ENCODE data around the gene PTTG1IP2. TPM values are rescaled to one million over a fixed set of nuclear protein-coding genes. Genes with fewer than 3 reads are reported as not detected.

PTTG1IP2 gene
- total RNA-seq, 3 donors from 2014 or later = not detected

DNA sequence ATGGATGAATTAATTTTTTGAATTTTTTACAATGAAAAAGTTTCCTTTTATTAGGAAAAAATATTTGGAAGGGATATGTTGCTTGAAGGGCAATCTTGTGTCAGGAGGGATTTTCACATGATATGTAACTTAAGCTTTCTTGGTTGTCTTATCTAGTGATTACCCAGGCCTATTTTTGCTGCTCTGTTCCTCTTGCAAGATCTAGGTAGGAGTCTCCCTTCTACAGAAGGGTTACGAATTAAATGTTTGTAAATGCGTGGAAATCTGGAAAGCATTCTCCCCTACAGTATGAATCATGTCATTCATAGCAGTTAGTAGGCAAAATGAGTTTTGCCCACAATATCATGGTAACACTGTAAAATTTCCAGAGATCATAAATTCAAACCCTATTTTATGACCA is 69.0 kb downstream of the PTTG1IP2 start:
- Histone ChIP-seq H3K36me3 (ENCODE audit: low read depth) (no peaks in the 10 kb centered on the region), H3K4me3 (no peak overlapping the region), H3K9me3 (no peaks in the 10 kb centered on the region), H3K4me1 (ENCODE audit: low read depth) (no peaks in the 10 kb centered on the region)
- intact Hi-C loops (cut with DNase I, micrococcal nuclease) = no loop called here
- ATAC-seq (no peak), DNase-seq (no peak)
- TF ChIP-seq, protein P1, sequence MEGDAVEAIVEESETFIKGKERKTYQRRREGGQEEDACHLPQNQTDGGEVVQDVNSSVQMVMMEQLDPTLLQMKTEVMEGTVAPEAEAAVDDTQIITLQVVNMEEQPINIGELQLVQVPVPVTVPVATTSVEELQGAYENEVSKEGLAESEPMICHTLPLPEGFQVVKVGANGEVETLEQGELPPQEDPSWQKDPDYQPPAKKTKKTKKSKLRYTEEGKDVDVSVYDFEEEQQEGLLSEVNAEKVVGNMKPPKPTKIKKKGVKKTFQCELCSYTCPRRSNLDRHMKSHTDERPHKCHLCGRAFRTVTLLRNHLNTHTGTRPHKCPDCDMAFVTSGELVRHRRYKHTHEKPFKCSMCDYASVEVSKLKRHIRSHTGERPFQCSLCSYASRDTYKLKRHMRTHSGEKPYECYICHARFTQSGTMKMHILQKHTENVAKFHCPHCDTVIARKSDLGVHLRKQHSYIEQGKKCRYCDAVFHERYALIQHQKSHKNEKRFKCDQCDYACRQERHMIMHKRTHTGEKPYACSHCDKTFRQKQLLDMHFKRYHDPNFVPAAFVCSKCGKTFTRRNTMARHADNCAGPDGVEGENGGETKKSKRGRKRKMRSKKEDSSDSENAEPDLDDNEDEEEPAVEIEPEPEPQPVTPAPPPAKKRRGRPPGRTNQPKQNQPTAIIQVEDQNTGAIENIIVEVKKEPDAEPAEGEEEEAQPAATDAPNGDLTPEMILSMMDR (IDR thresholded peaks at IDR 0.05) = no peak

DNA sequence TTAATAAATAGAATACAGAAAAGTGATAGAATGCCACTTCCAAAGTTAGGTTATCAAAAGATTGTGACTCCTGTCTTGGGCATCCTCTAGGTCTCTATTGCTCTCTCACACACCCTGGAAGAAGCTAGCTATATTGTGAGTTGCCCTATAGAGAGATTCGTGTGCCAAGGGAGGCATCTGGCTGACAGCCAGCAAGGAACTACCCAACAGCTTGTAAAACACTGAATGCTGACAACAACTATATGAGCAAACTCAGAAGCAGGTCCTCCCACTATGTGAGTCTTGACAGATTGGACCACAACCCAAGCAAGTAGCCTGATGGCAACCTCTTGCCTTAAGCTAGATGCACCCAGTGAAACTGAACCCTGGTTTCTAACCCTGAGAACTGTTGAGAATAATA is 71.0 kb downstream of the PTTG1IP2 start:
- Histone ChIP-seq H3K9me3 (no peaks in the 10 kb centered on the region), H3K4me1 (ENCODE audit: low read depth) (no peaks in the 10 kb centered on the region), H3K36me3 (ENCODE audit: low read depth) (no peaks in the 10 kb centered on the region), H3K4me3 (no peak overlapping the region)
- intact Hi-C loops (cut with DNase I, micrococcal nuclease) = no loop called here
- ATAC-seq (peak; percentile 82), DNase-seq (peak in 2 of 3 donors; percentile 65 to 77)
- TF ChIP-seq, protein P1 (IDR thresholded peaks at IDR 0.05) = no peak

DNA sequence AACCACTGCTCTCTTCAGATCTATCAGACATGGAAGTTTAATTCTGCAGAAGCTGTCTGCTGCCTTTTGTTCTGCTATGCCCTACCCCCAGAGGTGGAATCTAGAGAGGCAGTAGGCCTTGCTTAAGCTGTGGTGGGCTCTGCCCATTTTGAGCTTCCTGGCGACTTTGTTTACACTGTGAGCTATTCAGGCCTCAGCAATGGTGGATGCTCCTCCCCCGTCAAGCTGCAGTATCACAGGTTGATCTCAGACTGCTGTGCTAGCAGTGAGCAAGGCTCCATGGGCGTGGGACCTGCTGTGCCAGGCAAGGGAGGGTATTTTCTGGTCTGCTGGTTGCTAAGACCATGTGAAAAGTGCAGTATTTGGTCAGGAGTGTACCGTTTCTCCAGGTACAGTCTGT is 81.6 kb downstream of the PTTG1IP2 start:
- Histone ChIP-seq H3K9me3 (no peaks in the 10 kb centered on the region), H3K36me3 (ENCODE audit: low read depth) (no peaks in the 10 kb centered on the region), H3K4me1 (ENCODE audit: low read depth) (no peaks in the 10 kb centered on the region), H3K4me3 (no peak overlapping the region)
- intact Hi-C loops (cut with DNase I, micrococcal nuclease) = no loop called here
- TF ChIP-seq, protein P1 (IDR thresholded peaks at IDR 0.05) = no peak
- no peak for ATAC-seq
- DNase-seq = no peak

DNA sequence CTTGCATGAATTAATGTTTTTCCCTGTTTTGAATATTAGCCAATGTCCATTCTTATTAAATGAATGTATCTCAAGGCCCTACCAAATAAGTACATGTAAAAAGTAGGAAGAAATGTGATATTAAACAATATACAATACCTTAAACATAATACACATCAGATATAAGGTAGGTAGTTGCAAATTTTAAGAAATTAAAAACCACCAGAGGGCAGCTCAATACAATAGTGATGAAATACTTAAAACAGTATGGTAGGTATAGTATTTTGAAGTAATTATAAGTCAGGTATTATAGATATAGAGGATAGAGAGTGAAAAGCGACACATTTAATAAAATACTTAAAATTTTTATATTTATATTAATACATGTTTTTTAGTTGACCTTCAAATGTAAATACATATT is 83.1 kb downstream of the PTTG1IP2 start:
- no peak for DNase-seq
- Histone ChIP-seq H3K4me3 (no peak overlapping the region), H3K4me1 (ENCODE audit: low read depth) (no peaks in the 10 kb centered on the region), H3K9me3 (no peaks in the 10 kb centered on the region), H3K36me3 (ENCODE audit: low read depth) (no peaks in the 10 kb centered on the region)
- intact Hi-C loops (cut with DNase I, micrococcal nuclease) = no loop called here
- no peak for ATAC-seq
- TF ChIP-seq, protein P1 (IDR thresholded peaks at IDR 0.05) = no peak

DNA sequence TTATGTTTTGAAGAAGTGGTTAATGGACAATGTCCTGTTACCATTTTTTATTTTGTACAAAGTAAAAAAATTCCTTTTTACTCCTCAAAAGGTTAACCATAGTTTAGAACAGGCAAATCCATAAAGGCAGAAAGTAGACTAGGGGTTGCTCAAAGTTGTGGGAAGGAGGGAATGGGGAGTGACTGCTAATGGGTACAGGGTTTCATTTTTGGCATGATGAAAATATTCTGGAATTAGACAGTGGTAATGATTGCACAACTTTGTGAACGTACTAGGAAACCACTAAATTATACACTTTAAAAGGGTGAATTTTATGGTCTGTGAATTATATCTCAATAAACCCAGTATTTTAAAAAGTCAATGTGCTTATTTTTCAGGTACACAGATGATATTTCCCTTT is 91.3 kb downstream of the PTTG1IP2 start:
- ATAC-seq (no peak), DNase-seq (no peak)
- TF ChIP-seq, protein P1 (IDR thresholded peaks at IDR 0.05) = no peak
- Histone ChIP-seq H3K9me3 (no peaks in the 10 kb centered on the region), H3K36me3 (ENCODE audit: low read depth) (no peaks in the 10 kb centered on the region), H3K4me1 (ENCODE audit: low read depth) (no peaks in the 10 kb centered on the region), H3K4me3 (no peak overlapping the region)
- intact Hi-C loops (cut with DNase I, micrococcal nuclease) = no loop called here

Other genes with a start within 250 kb of the PTTG1IP2 start
- 1 to 10 TPM; 4.2 to 7.2 (median 4.5) TPM for gene CFAP69, start 224.5 kb upstream of the PTTG1IP2 start, total RNA-seq
- gene FAM237B, start 148.3 kb upstream of the PTTG1IP2 start, total RNA-seq = not detected
- 10 to 100 TPM; 24.9 to 27.8 (median 26.0) TPM for gene GTPBP10, start 122.9 kb upstream of the PTTG1IP2 start, total RNA-seq
- gene CLDN12, start 66.2 kb upstream of the PTTG1IP2 start, total RNA-seq = 10 to 100 TPM; 43.4 to 66.6 (median 55.4) TPM
- 10 to 100 TPM in 1 of 3 donors, 1 to 10 TPM in 2; 5.4 to 24.4 (median 5.6) TPM for gene CDK14, start 126.7 kb downstream of the PTTG1IP2 start, total RNA-seq

Data from mucosa of descending colon (tissue), 3 donors.